Mucosa of rectum (tissue), 2 donors: Measurements from ENCODE around the gene MTX1.
"Not testable (repeated sequence)": the region's sequence is repeated elsewhere in the genome, so short reads cannot be mapped to it uniquely, and the experiment has no call there.

Source experiments
- H3K27ac ChIP-seq, 2 donors: one replicate each; pipeline ENCODE4 v1.7.0; 2013; ENCODE audit warnings: inconsistent platforms in 2 of 2, low read depth in 2 of 2, low read length in 2 of 2
- H3K27me3 ChIP-seq, 2 donors: one replicate each; pipeline ENCODE4 v1.7.0; 2013; ENCODE audit warnings: low read length in 2 of 2; ENCODE audit not compliant: control insufficient read depth in 2 of 2, insufficient read depth in 2 of 2
- H3K36me3 ChIP-seq, 2 donors: one replicate each; pipeline ENCODE4 v1.7.0; 2013; ENCODE audit warnings: low read length in 2 of 2; ENCODE audit not compliant: control insufficient read depth in 2 of 2, insufficient read depth in 2 of 2
- H3K4me1 ChIP-seq, 2 donors: one replicate each; pipeline ENCODE4 v1.7.0; 2013; ENCODE audit warnings: low read length in 2 of 2, mild to moderate bottlenecking in 1 of 2; ENCODE audit not compliant: control insufficient read depth in 2 of 2, insufficient read depth in 2 of 2
- H3K4me3 ChIP-seq, 2 donors: one replicate each; pipeline ENCODE4 v1.7.0; 2013; ENCODE audit warnings: low read length in 2 of 2
- H3K9ac ChIP-seq, 2 donors: one replicate each; pipeline ENCODE4 v1.7.0; 2013; ENCODE audit warnings: low read length in 2 of 2, low read depth in 1 of 2, mild to moderate bottlenecking in 1 of 2
- H3K9me3 ChIP-seq, 2 donors: one replicate each; pipeline ENCODE4 v1.7.0; 2013; ENCODE audit warnings: low read length in 2 of 2; ENCODE audit not compliant: control insufficient read depth in 2 of 2
- donor health status: healthy.
- donor health status: Normal muscosa, but diverticular disease.

MTX1 gene

GRCh38 chr1:155206891-155207805, 1.3 kb upstream of the MTX1 start:
- Histone ChIP-seq H3K9me3 (no peaks in the 10 kb centered on the region), H3K27ac (peak overlapping the region; percentile 97), H3K9ac (peak overlapping the region; percentile 41 to 47), H3K4me3 (peak overlapping the region; percentile 47 to 61), H3K4me1 (peaks cover 21 to 25% of the 10 kb centered on the region in 2 donors), H3K36me3 (no peaks in the 10 kb centered on the region), H3K27me3 (no peaks in the 10 kb centered on the region)

- peak within 1 kb of the TSS; percentile 97 for H3K27ac ChIP-seq
- no peaks in the 10 kb centered on the region for H3K27me3 ChIP-seq
- no peaks in the 10 kb centered on the region for H3K36me3 ChIP-seq
- H3K4me1 ChIP-seq, result peaks cover 21 to 25% of the 10 kb centered on the region in 2 donors
- peak within 1 kb of the TSS; percentile 91 to 99 for H3K9ac ChIP-seq
- H3K4me3 ChIP-seq, result peak within 1 kb of the TSS; percentile 95 to 97
- H3K9me3 ChIP-seq, result no peaks in the 10 kb centered on the region
Observed at GRCh38 chr1:155207806-155208540, 522 bp upstream of the MTX1 start, which contains the start of gene THBS3. Gene THBS3 (minus strand): TSS chr1:155207897. CDS start chr1:155207876, 21 bp downstream.

DNA sequence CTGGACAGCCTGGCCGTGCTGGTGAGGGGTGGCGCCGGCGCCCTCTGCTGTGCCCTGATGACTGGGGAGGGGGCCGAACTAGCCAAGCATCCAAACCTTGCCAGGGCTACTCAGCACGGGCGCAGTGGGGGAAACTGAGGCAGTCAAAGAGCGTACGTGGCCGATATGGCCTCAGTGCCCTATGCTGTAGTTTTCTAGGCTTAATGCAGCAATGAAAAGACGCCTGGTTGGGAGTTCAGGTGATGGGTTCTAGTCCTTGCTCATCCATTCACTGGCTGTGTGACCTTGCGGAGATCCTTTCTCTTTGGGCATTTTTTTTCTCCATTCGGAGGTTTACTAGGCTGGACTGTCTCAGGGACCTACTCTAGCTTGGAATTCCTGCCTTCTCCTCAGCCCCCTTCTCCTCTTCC, 822 bp downstream of the MTX1 start:
- Histone ChIP-seq H3K36me3 (no peaks in the 10 kb centered on the region), H3K4me1 (peaks cover 21 to 25% of the 10 kb centered on the region in 2 donors), H3K9ac (peak overlapping the region; percentile 96 to 99), H3K9me3 (no peaks in the 10 kb centered on the region), H3K4me3 (peak overlapping the region; percentile 95 to 97), H3K27me3 (no peaks in the 10 kb centered on the region), H3K27ac (peak overlapping the region; percentile 97)

GRCh38 chr1:155210314-155211104, 2.0 kb downstream of the MTX1 start:
- Histone ChIP-seq H3K36me3 (no peaks in the 10 kb centered on the region), H3K4me3 (no peak overlapping the region), H3K27ac (no peak overlapping the region), H3K27me3 (no peaks in the 10 kb centered on the region), H3K9ac (no peak overlapping the region), H3K4me1 (peaks cover 21 to 25% of the 10 kb centered on the region in 2 donors), H3K9me3 (no peaks in the 10 kb centered on the region)

- H3K4me3 ChIP-seq, H3K9me3 ChIP-seq, H3K27ac ChIP-seq, H3K9ac ChIP-seq, H3K27me3 ChIP-seq, H3K36me3 ChIP-seq: not testable (repeated sequence)
- peaks cover 21 to 25% of the 10 kb centered on the region in 2 donors for H3K4me1 ChIP-seq
Observed at GRCh38 chr1:155211381-155212050, 3.0 kb downstream of the MTX1 start.

- H3K36me3 ChIP-seq, H3K9ac ChIP-seq, H3K9me3 ChIP-seq, H3K27ac ChIP-seq, H3K27me3 ChIP-seq, H3K4me3 ChIP-seq: not testable (repeated sequence)
- peaks cover 17 to 21% of the 10 kb centered on the region in 2 donors for H3K4me1 ChIP-seq
Observed at GRCh38 chr1:155212051-155212440, 3.6 kb downstream of the MTX1 start.

GRCh38 chr1:155214702-155215101, 6.2 kb downstream of the MTX1 start:
- not testable (repeated sequence) for H3K27ac ChIP-seq, H3K36me3 ChIP-seq, H3K9me3 ChIP-seq, H3K4me3 ChIP-seq, H3K4me1 ChIP-seq, H3K27me3 ChIP-seq, H3K9ac ChIP-seq

GRCh38 chr1:155218854-155219591, 10.5 kb downstream of the MTX1 start:
- Histone ChIP-seq H3K4me3 (peak overlapping the region in 1 of 2 donors; percentile 48), H3K9me3 (no peaks in the 10 kb centered on the region), H3K27me3 (no peaks in the 10 kb centered on the region), H3K27ac (peak overlapping the region; percentile 86 to 87), H3K36me3 (peaks cover 0 to 5% of the 10 kb centered on the region in 2 donors), H3K9ac (no peak overlapping the region), H3K4me1 (peaks cover 15 to 22% of the 10 kb centered on the region in 2 donors)

- no peaks in the 10 kb centered on the region for H3K27me3 ChIP-seq
- peaks cover 0 to 5% of the 10 kb centered on the region in 2 donors for H3K36me3 ChIP-seq
- peaks cover 15 to 22% of the 10 kb centered on the region in 2 donors for H3K4me1 ChIP-seq
- peak overlapping the region in 1 of 2 donors; percentile 48 for H3K4me3 ChIP-seq
- H3K9me3 ChIP-seq, result no peaks in the 10 kb centered on the region
- peak overlapping the region; percentile 86 to 87 for H3K27ac ChIP-seq
- H3K9ac ChIP-seq, result peak overlapping the region in 1 of 2 donors; percentile 20
Observed at GRCh38 chr1:155219592-155220031, 11.1 kb downstream of the MTX1 start.
